Sigmoid colon (tissue), 4 donors: ENCODE measurements around the gene PTBP3.

Experiments
- CTCF ChIP-seq, 4 experiments: fragments of 450-650 bp in 3 of 4; fragments of 200-600 bp in 1 of 4; IDR thresholded peaks; one replicate each; pipeline ENCODE4 v1.5.1; 2016 to 2019; ENCODE audit warnings: antibody characterized with exemption in 4 of 4, mild to moderate bottlenecking in 3 of 4, moderate library complexity in 2 of 4
- EP300 ChIP-seq, 4 donors: sonication (generic); formaldehyde crosslinking; IDR thresholded peaks; one replicate each; pipeline ENCODE4 v1.6.1; 2017; ENCODE audit warnings: antibody characterized with exemption in 4 of 4
- POLR2A ChIP-seq, 2 donors: fragments of 450-650 bp; IDR thresholded peaks; one replicate each; pipeline ENCODE4 v1.6.1; 2016; ENCODE audit warnings: antibody characterized with exemption in 2 of 2, mild to moderate bottlenecking in 2 of 2, moderate library complexity in 2 of 2

DNA sequence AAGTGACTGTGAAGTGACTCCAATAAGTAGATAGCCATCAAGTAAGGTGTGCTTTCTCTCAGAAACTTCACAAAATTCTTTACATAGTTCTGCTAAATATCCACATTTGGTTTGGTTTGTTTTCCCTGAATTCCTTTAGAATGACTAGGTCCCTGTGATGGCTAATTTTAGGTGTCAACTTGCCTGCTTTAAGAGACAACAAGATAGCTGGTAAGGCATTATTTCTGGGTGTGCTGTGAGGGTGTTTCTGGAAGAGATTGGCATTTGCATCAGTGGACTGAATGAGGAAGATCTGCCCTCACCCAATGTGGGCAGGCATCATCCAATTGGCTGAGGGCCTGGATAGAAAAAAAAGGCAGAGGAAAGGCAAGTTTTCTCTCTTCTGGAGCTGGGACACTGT lies 8.3 kb upstream of the PTBP3 start:
- TF ChIP-seq CTCF (IDR thresholded peaks at IDR 0.05) (no peak), POLR2A (IDR thresholded peaks at IDR 0.05) (no peak), EP300 (IDR thresholded peaks at IDR 0.05) (no peak)
